GM12878 (cell line): Measurements from ENCODE around the gene ZNF610. TPM values are rescaled to one million over a fixed set of nuclear protein-coding genes. Genes with fewer than 3 reads are reported as not detected.

Experiments used
- ATF2 ChIP-seq: IDR thresholded peaks from 2 replicates; pipeline ENCODE4 v1.6.1; 2012; ENCODE audit warnings: low read length, inconsistent platforms
- ATF7 ChIP-seq: fragments of 450-650 bp; IDR thresholded peaks from 2 replicates; pipeline ENCODE4 v1.6.1; 2016; ENCODE audit warnings: low read depth, mild to moderate bottlenecking
- BACH1 ChIP-seq: fragments of 450-650 bp; IDR thresholded peaks from 2 replicates; pipeline ENCODE4 v1.6.1; 2017; ENCODE audit warnings: mild to moderate bottlenecking, borderline replicate concordance
- CEBPB ChIP-seq, 2 experiments: fragments of 150-350 bp in 1 of 2; IDR thresholded peaks; 2 replicates each; pipeline ENCODE4 v1.6.1; 2012 to 2014; ENCODE audit warnings: low read depth in 2 of 2, low read length in 2 of 2, borderline replicate concordance in 1 of 2, inconsistent platforms in 1 of 2
- GATAD2B ChIP-seq: fragments of 450-650 bp; conservative IDR thresholded peaks from 2 replicates; pipeline ENCODE4 v1.6.1; 2017; ENCODE audit warnings: low read depth, mild to moderate bottlenecking, moderate library complexity
- MYC ChIP-seq: IDR thresholded peaks from 2 replicates; pipeline ENCODE4 v1.6.1; 2011; ENCODE audit warnings: mild to moderate bottlenecking, low read length, moderate library complexity, inconsistent platforms; ENCODE audit not compliant: insufficient read depth, insufficient replicate concordance, insufficient read length, severe bottlenecking
- NR2C1 ChIP-seq: fragments of 450-650 bp; IDR thresholded peaks from 2 replicates; pipeline ENCODE4 v1.6.1; 2017; ENCODE audit warnings: antibody characterized with exemption, mild to moderate bottlenecking, moderate library complexity
- POLR2A ChIP-seq: IDR thresholded peaks from 2 replicates; pipeline ENCODE4 v1.6.1; 2011; ENCODE audit warnings: low read depth, mild to moderate bottlenecking, low read length
- POLR2AphosphoS2 ChIP-seq: IDR thresholded peaks from 2 replicates; pipeline ENCODE4 v1.6.1; 2011; ENCODE audit warnings: low read depth, mild to moderate bottlenecking, low read length, improper control_type of control experiment, moderate library complexity
- RELB ChIP-seq: fragments of 450-650 bp; IDR thresholded peaks from 2 replicates; pipeline ENCODE4 v1.6.1; 2017; ENCODE audit warnings: low read depth, mild to moderate bottlenecking, moderate library complexity
- WRNIP1 ChIP-seq: IDR thresholded peaks from 2 replicates; pipeline ENCODE4 v1.6.1; 2011; ENCODE audit warnings: low read depth, low read length, improper control_type of control experiment, borderline replicate concordance
- ZBTB33 ChIP-seq: fragments of 450-650 bp; IDR thresholded peaks from 2 replicates; pipeline ENCODE4 v1.6.1; 2017; ENCODE audit warnings: mild to moderate bottlenecking
- polyA plus RNA-seq, 11 experiments: library from polyadenylated mRNA; depleted of rRNA in 4 of 11; unstranded in 6 of 11; stranded (reverse) in 5 of 11; fragments of >200 nt; fragmentation: Nextera tagmentation in 4 of 11; fragmentation: Illumina TruSeq in 1 of 11; extraction: Ambion mirVana in 4 of 11; extraction: Trizol in 1 of 11; gene quantifications; 1 replicate in 1 of 11; 2 replicates in 10 of 11; pipeline versions ENCODE4 v1.2.1 to v1.2.3, GENCODE V29; 2011 to 2016; ENCODE audit warnings: inconsistent platforms in 2 of 11, missing spikeins in 2 of 11, low read depth in 1 of 11
- total RNA-seq, 4 experiments: library from RNA; depleted of rRNA in 3 of 4; stranded (reverse); fragments of >200 nt in 3 of 4; fragmentation: Illumina TruSeq in 1 of 4; extraction: Trizol in 1 of 4; gene quantifications; 2 replicates each; pipeline versions ENCODE4 v1.2.1 to v1.2.3, GENCODE V29; 2013 to 2021
- TF ChIP-seq, protein P1 (sequence below): fragments of 150-350 bp; IDR thresholded peaks from 2 replicates; pipeline ENCODE4 v1.6.1; 2014; ENCODE audit warnings: mild to moderate bottlenecking, low read depth, low read length
- TF ChIP-seq, protein P2 (sequence below): fragments of 450-650 bp; IDR thresholded peaks from 2 replicates; pipeline ENCODE4 v1.6.1; 2018; ENCODE audit warnings: mild to moderate bottlenecking, low read depth, moderate library complexity; ENCODE audit not compliant: partially characterized antibody
- TF ChIP-seq, protein P3 (sequence below): fragments of 450-650 bp; IDR thresholded peaks from 2 replicates; pipeline ENCODE4 v1.6.1; 2017; ENCODE audit warnings: mild to moderate bottlenecking, moderate library complexity

Gene ZNF610
- total and polyA plus RNA-seq, 10 of the 15 experiments (the other 5 are each of a cell fraction or from before 2014, with no cell fraction given): 0.11 to 1.2 (median 0.53) TPM

GRCh38 chr19:52369559-52370340 lies 33.7 kb downstream of the ZNF610 start, which contains the start of gene ZNF880 (continued):
- TF ChIP-seq ZBTB33: no peak
- TF ChIP-seq BACH1: no peak
- TF ChIP-seq GATAD2B: no peak
- no peak for TF ChIP-seq WRNIP1
- TF ChIP-seq ATF2: no peak
- no peak for TF ChIP-seq ATF7
- TF ChIP-seq, protein P1, sequence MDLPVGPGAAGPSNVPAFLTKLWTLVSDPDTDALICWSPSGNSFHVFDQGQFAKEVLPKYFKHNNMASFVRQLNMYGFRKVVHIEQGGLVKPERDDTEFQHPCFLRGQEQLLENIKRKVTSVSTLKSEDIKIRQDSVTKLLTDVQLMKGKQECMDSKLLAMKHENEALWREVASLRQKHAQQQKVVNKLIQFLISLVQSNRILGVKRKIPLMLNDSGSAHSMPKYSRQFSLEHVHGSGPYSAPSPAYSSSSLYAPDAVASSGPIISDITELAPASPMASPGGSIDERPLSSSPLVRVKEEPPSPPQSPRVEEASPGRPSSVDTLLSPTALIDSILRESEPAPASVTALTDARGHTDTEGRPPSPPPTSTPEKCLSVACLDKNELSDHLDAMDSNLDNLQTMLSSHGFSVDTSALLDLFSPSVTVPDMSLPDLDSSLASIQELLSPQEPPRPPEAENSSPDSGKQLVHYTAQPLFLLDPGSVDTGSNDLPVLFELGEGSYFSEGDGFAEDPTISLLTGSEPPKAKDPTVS: no peak
- TF ChIP-seq CEBPB (IDR thresholded peaks at IDR 0.05; ENCODE audit: borderline replicate concordance in 1 of 2, low read depth in 2 of 2, low read length in 2 of 2): no peak
- peak; percentile 54; the same call in 1 of the 2 replicates for TF ChIP-seq POLR2AphosphoS2
- TF ChIP-seq RELB: no peak
- TF ChIP-seq NR2C1: peak; percentile 90
- TF ChIP-seq, protein P2, sequence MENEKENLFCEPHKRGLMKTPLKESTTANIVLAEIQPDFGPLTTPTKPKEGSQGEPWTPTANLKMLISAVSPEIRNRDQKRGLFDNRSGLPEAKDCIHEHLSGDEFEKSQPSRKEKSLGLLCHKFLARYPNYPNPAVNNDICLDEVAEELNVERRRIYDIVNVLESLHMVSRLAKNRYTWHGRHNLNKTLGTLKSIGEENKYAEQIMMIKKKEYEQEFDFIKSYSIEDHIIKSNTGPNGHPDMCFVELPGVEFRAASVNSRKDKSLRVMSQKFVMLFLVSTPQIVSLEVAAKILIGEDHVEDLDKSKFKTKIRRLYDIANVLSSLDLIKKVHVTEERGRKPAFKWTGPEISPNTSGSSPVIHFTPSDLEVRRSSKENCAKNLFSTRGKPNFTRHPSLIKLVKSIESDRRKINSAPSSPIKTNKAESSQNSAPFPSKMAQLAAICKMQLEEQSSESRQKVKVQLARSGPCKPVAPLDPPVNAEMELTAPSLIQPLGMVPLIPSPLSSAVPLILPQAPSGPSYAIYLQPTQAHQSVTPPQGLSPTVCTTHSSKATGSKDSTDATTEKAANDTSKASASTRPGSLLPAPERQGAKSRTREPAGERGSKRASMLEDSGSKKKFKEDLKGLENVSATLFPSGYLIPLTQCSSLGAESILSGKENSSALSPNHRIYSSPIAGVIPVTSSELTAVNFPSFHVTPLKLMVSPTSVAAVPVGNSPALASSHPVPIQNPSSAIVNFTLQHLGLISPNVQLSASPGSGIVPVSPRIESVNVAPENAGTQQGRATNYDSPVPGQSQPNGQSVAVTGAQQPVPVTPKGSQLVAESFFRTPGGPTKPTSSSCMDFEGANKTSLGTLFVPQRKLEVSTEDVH: no peak
- peak; percentile 89 for TF ChIP-seq POLR2A
- TF ChIP-seq, protein P3, sequence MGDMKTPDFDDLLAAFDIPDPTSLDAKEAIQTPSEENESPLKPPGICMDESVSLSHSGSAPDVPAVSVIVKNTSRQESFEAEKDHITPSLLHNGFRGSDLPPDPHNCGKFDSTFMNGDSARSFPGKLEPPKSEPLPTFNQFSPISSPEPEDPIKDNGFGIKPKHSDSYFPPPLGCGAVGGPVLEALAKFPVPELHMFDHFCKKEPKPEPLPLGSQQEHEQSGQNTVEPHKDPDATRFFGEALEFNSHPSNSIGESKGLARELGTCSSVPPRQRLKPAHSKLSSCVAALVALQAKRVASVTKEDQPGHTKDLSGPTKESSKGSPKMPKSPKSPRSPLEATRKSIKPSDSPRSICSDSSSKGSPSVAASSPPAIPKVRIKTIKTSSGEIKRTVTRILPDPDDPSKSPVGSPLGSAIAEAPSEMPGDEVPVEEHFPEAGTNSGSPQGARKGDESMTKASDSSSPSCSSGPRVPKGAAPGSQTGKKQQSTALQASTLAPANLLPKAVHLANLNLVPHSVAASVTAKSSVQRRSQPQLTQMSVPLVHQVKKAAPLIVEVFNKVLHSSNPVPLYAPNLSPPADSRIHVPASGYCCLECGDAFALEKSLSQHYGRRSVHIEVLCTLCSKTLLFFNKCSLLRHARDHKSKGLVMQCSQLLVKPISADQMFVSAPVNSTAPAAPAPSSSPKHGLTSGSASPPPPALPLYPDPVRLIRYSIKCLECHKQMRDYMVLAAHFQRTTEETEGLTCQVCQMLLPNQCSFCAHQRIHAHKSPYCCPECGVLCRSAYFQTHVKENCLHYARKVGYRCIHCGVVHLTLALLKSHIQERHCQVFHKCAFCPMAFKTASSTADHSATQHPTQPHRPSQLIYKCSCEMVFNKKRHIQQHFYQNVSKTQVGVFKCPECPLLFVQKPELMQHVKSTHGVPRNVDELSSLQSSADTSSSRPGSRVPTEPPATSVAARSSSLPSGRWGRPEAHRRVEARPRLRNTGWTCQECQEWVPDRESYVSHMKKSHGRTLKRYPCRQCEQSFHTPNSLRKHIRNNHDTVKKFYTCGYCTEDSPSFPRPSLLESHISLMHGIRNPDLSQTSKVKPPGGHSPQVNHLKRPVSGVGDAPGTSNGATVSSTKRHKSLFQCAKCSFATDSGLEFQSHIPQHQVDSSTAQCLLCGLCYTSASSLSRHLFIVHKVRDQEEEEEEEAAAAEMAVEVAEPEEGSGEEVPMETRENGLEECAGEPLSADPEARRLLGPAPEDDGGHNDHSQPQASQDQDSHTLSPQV: no peak
- no peak for TF ChIP-seq MYC
